ENCODE data around the gene RPP25L. TPM values are rescaled to one million over a fixed set of nuclear protein-coding genes. Genes with fewer than 3 reads are reported as not detected.

Gene RPP25L
- total and polyA plus RNA-seq, 10 of the 15 experiments (the other 5 are each of a cell fraction or from before 2014, with no cell fraction given): 7.7 to 30.2 (median 16.8) TPM

GRCh38 chr9:34637356-34638137, 25.6 kb upstream of the RPP25L start, which contains the start of gene SIGMAR1 (continued):
- no peak for TF ChIP-seq EED (IDR thresholded peaks at IDR 0.05; ENCODE audit: low read depth)
- no peak for TF ChIP-seq SUPT20H (IDR thresholded peaks at IDR 0.05; ENCODE audit: borderline replicate concordance, control insufficient read depth, low read depth, low read length)
- TF ChIP-seq MTA3 (IDR thresholded peaks at IDR 0.05; ENCODE audit: borderline replicate concordance, low read length): no peak
- no peak for TF ChIP-seq YY1 (IDR thresholded peaks at IDR 0.05; ENCODE audit: low read depth, low read length)
- no peak for TF ChIP-seq STAT1 (conservative IDR thresholded peaks at IDR 0.05)
- no peak for TF ChIP-seq HDGF (IDR thresholded peaks at IDR 0.05)
- TF ChIP-seq CBFB (IDR thresholded peaks at IDR 0.05; ENCODE audit: low read depth): no peak
- peak; percentile 2 for TF ChIP-seq RUNX3 (IDR thresholded peaks at IDR 0.05; ENCODE audit: low read length)
- TF ChIP-seq NKRF (conservative IDR thresholded peaks at IDR 0.05): peak; percentile 63
- no peak for TF ChIP-seq SUZ12 (IDR thresholded peaks at IDR 0.05; ENCODE audit: unreplicated experiment)
- TF ChIP-seq BMI1 (IDR thresholded peaks at IDR 0.05; ENCODE audit: borderline replicate concordance): no peak
- peak; percentile 96 for TF ChIP-seq FOXK2 (IDR thresholded peaks at IDR 0.05)
- no peak for TF ChIP-seq FOS (IDR thresholded peaks at IDR 0.05; ENCODE audit: borderline replicate concordance, extremely low read depth, insufficient read length)
- TF ChIP-seq ZSCAN29 (IDR thresholded peaks at IDR 0.05): no peak
- TF ChIP-seq ATF3 (IDR thresholded peaks at IDR 0.05; ENCODE audit: borderline replicate concordance, extremely low read depth, low read depth, low read length): no peak
- TF ChIP-seq MYC (IDR thresholded peaks at IDR 0.05; ENCODE audit: insufficient read depth, insufficient read length, insufficient replicate concordance, low read length, severe bottlenecking): no peak
- TF ChIP-seq SREBF2 (IDR thresholded peaks at IDR 0.05; ENCODE audit: low read length): no peak
- peak; percentile 61; the same call in 1 of the 2 replicates for TF ChIP-seq GATAD2B (conservative IDR thresholded peaks at IDR 0.05; ENCODE audit: low read depth)
- no peak for TF ChIP-seq CHD4 (IDR thresholded peaks at IDR 0.05)
- no peak for TF ChIP-seq CBX5 (IDR thresholded peaks at IDR 0.05; ENCODE audit: low read depth)
- peak; percentile 83; the same call in 1 of the 2 replicates for TF ChIP-seq NFYB (IDR thresholded peaks at IDR 0.05; ENCODE audit: insufficient read depth, low read depth, low read length)
- no peak for TF ChIP-seq FOXM1 (IDR thresholded peaks at IDR 0.05; ENCODE audit: low read depth, low read length)
- TF ChIP-seq RAD21 (IDR thresholded peaks at IDR 0.05; ENCODE audit: insufficient read depth, low read depth, low read length): no peak
- TF ChIP-seq CEBPB (IDR thresholded peaks at IDR 0.05; ENCODE audit: borderline replicate concordance in 1 of 2, low read depth in 2 of 2, low read length in 2 of 2): no peak
- no peak for TF ChIP-seq ZBED1 (IDR thresholded peaks at IDR 0.05; ENCODE audit: borderline replicate concordance)
- no peak for TF ChIP-seq IKZF2 (IDR thresholded peaks at IDR 0.05)
- no peak for TF ChIP-seq SKIL (IDR thresholded peaks at IDR 0.05; ENCODE audit: low read depth, poor library complexity, severe bottlenecking)
- no peak for TF ChIP-seq CBX3 (IDR thresholded peaks at IDR 0.05; ENCODE audit: borderline replicate concordance, low read depth)

Measured in GM12878 (cell line).